Embryonic facial prominence (tissue), 1 donor: ENCODE data around the gene SRA1.
A peak's percentile ranks its signal among the peaks of the same experiment; 100 is the strongest.

ENCODE experiments used
- DNase-seq: peaks from one replicate; pipeline ENCODE4 v3.0.0-alpha.2; 2016; ENCODE audit errors: extremely low spot score

Gene SRA1

DNA sequence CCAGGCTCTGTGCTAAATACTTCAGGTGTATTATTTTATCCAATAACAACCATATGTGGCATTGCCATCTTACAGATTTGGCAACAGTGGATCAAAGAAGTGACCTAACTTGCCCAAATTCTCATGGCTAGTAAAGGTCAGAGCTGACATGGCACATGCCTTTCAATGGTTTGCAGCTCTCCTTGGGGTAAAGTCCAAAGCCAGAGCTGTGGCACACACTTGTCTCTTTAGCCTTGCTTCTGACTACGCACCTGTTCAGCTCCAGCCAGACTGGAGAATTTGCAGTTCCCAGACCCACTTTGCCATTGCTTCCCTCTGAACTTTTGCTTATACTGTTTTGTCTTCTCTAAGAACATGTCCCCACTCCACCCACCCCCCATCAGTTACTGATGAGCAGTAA is 13.2 kb upstream of the SRA1 start:
- no peak for DNase-seq

DNA sequence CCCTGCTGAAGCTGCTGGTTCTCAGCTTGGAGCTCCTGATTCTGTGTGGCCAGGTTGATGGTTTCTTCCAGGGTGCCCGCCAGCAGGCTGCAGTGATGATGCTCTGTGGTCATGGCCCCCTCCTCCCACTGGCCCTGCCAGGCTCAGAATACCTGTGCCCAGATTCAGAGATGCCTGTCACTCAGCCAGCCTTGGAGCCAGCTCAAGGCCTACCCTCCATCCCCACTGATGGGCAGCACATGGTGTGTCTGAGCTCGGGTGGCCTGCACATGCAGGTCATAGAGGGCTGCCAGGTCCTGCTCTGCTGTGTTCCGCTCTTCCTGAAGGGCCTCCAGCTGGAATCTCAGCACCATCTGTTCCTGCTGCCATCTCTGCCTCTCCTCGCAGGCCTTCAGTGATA is 12.8 kb upstream of the SRA1 start:
- no peak for DNase-seq

DNA sequence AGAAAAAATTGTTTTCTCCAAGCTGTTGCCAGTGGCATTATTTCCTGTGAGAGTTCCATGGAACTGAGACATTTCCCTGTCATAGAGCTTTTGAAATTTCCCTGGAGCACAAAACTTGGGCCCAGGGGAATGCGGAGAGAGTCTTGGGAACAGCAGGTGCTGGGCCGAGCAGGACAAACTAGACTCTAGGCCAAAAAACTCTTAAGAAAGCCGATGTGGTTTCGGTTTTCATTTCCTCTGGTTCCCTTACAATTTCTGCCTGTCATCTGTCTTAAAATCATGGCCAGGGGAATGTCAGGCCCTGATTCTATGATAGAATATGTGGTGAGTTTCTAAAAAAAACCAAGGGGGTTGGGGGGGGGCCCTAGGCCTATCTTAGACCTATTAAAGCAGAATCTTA is 11.9 kb upstream of the SRA1 start:
- DNase-seq: no peak

DNA sequence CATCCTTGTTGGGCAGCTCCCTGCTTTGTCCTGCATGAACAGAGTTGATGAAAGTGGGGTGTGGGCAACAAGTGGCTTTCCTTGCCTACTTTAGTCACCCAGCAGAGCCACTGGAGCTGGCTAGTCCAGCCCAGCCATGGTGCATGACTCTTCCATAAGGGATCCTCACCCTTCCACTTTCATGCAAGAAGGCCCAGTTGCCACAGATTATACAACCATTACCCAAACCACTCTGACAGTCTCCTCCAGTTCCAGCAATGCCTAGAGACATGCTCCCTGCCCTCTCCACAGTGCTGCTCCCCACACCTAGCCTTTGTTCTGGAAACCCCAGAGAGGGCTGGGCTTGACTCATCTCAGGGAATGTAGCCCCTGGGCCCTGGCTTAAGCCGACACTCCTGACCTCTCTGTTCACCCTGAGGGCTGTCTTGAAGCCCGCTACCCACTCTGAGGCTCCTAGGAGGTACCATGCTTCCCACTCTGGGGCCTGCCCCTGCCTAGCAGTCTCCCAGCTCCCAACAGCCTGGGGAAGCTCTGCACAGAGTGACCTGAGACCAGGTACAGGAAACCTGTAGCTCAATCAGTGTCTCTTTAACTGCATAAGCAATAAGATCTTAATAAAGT is 11.3 kb upstream of the SRA1 start:
- DNase-seq: no peak

DNA sequence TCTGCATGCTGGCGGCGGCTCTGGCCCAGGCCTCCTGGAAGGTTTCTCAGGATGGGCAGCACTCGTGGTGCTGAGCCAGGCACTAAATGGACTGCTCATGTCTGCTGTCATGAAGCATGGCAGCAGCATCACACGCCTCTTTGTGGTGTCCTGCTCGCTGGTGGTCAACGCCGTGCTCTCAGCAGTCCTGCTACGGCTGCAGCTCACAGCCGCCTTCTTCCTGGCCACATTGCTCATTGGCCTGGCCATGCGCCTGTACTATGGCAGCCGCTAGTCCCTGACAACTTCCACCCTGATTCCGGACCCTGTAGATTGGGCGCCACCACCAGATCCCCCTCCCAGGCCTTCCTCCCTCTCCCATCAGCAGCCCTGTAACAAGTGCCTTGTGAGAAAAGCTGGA is 10.6 kb upstream of the SRA1 start:
- no peak for DNase-seq

DNA sequence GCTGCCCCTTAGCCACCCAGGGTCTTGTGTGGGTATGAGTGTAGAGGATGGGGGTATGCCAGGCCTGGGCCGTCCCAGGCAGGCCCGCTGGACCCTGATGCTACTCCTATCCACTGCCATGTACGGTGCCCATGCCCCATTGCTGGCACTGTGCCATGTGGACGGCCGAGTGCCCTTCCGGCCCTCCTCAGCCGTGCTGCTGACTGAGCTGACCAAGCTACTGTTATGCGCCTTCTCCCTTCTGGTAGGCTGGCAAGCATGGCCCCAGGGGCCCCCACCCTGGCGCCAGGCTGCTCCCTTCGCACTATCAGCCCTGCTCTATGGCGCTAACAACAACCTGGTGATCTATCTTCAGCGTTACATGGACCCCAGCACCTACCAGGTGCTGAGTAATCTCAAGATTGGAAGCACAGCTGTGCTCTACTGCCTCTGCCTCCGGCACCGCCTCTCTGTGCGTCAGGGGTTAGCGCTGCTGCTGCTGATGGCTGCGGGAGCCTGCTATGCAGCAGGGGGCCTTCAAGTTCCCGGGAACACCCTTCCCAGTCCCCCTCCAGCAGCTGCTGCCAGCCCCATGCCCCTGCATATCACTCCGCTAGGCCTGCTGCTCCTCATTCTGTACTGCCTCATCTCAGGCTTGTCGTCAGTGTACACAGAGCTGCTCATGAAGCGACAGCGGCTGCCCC is 10.0 kb upstream of the SRA1 start:
- no peak for DNase-seq

DNA sequence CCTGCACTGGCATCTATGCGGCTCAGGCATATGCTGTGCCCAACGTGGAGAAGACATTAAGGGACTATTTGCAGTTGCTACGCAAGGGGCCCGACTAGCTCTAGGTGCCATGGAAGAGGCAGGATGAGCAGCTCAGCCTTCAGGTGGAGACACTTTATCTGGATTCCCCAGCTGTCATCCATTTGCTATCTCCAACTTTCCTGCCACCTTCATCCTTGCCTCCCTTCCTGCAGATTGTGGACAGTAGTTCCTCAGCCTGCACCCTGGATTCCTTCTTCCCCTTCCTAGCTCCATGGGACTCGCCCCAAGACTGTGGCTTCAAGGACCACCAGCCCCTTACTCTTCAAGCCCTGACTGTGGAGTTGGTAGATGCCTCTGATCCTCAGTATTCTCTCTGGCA is 9.4 kb upstream of the SRA1 start:
- no peak for DNase-seq

DNA sequence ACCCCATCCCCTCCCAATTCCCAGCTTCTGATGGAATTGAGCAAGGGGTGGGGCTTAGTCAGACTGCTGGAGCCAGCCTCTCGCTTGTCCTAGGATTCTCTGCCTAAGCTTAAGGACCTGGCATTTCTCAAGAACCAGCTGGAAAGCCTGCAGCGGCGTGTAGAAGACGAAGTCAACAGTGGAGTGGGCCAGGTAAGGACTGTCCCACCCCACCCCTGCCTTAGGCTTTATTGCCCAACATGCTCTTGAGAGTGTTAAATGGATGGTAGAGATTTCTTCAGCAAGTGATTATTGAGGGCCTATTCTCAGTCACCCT is 8.5 kb upstream of the SRA1 start:
- no peak for DNase-seq

DNA sequence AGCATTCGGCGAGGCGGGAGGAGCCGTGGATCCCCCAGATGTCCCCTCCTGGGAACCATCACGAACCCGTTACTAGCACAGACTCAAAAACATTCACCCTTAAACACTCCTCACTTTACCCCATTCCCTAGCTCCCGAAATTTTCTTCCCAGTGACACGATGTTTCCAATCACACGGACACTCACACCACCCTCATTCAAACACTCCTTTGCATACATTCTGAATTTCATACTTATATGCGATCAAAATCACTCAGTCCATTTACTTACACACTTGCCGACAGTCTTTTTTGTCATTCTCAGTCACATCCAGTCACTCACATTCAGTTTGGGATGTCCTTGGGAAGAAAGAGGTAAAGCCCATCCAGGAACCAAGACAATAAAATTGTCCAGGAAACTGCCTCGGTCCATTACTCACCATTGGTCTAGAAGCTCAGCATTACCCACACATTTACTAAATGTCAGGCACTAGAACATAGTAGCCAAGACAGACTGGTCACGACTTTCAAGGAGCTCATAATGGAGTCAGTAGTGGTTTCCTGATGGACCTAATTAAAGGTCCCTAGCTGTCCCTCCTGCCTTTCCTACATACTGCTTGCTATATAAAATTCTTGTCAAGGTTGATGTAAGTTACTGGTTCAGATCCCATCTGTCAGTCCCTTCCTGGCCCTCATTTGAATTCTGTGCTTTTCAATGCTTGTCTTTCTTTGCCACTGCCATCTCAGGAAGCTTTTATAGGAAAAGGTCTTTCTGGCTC is 7.9 kb upstream of the SRA1 start:
- no peak for DNase-seq

DNA sequence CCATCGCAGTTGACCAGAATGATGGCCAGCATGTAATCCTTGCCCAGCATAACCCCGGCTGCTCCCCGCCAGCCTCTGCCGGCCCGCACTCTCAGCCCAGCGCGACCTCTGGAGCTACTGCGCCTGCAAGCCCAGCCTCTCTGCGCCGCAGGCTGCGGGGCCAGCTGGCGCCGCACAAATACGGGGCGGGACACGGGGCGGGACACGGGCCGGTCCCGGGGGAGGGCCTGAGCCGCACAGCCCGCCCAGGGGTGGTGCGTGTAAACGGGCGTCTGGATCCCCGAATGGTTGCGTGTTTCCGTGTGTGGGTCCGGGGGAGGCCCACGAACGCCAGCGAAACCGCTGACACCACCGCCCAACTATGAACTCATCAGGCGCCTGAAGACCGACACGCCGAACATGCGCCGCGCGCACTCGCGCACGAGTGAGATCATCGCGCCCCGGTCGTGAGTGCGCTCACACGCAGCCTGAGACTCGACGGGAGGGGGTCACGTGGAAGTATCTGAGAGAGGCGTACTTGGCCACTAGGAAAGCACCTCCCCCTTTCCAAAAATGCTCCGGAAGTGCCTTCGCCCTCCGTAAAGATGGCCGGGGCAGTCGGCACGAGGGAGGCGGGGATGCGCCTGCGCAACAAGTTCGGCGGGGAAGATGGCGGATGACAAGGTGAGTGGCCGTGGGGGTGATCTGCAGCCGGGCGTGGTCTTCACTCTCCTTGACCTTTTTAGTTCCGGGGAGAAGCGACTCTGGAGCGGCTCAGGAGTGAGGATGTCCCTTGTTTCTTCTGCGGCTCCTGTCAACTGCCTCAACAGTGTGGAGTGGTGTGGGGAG is 7.1 kb upstream of the SRA1 start, which contains the start of the genes APBB3 and SLC35A4:
Gene APBB3 (minus strand): TSS at position 403 of the 828 bp plus-strand sequence. CDS start 353 bp downstream, at position 50.
Gene SLC35A4 (plus strand): TSS at position 633 of the 828 bp plus-strand sequence. CDS start 2,342 bp downstream, outside the sequence.
- DNase-seq: peak; percentile 97

DNA sequence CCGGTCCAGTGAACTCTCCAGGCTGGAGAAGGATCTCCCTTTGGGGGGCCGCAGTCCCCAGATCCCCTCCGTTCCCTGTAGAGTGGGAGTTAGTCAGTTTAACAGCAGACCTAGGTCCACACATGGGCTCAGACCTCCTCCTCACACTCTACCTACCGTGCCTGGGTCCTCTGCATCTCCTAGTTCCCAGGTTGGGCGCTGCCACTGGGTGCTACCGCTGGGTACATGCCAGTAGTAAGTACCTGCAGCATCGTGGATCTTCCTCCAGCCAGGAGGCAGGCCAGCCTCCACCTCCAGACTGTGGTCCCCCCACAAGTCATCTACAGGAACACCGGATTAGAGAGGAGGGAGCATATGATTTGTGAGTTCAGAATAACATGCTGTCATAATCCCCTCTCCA is 6.3 kb upstream of the SRA1 start:
- DNase-seq: no peak

DNA sequence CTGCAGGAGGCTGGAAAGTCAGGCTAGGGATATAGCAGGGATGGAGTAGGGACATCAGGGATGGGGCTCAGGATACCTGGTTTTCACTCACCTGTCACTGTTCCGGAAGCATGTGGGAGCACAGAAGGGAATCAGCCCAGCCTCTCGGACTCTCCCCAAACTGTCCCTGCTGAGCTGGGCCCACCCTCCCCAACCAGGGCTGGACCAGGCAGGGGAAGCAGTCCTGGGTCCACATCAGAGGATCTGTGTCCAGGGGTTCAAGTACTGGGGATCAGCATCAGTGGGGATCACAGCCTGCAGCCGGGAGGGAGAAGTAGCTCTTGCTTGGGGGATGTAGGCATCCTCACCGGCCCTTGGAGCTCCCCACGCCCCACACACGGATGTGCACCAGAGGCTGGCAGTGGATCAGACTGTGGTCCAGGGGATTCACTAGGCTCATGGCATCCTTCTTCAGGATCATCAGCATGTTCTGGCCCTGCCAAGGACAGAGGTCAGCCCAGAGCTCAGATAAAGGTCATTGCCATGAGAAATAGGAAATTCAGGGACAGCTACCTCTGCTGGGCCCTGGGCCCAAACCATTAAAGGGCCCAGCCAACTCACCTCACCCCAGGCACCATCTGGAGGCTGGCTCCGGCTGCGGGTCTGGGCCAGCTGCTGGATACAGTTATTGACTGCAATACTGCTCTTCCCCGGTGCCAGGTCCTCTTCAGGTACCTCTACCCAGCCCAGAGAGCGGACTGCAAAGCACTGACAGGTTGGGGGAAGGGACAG is 4.7 kb upstream of the SRA1 start:
- no peak for DNase-seq

DNA sequence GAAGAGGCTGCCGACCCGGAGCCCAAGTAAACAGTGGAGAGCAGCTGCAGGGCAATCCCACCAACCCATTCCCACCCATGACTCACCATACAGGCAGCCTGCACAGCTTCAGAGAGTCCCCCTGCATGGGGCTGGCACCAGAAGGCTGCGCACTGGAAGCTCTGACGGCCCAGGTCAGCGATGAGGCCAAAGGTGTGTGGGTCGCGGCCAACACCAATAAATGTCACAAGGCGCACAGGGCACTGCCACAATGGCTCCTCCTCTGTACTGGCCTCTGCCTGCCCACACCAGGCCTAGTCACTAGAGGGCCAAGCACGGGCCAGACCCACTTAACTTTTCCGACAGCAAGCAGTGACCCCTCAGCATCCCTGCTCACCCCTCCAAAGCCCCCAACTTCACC is 3.0 kb upstream of the SRA1 start:
- DNase-seq: no peak

DNA sequence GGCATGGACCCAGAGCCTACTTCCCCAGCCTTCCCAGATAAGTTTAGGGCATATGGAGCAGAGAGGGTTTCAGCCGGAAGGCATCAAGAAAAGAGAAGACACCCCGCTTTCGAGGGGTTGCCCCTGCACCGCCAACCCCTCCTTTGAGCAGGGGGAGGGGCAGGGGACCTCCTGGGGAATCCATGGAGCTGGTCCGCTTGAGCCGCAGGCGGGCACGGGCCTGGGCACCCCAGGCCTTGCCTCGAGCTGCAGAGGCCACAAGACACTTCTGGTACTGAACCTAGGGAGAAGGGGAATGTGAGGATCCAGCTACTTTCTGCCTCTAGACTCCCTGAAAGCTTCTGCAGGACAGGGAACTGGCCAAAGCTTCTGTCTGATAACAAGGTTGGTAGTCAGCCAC is 1.3 kb upstream of the SRA1 start:
- DNase-seq: no peak

DNA sequence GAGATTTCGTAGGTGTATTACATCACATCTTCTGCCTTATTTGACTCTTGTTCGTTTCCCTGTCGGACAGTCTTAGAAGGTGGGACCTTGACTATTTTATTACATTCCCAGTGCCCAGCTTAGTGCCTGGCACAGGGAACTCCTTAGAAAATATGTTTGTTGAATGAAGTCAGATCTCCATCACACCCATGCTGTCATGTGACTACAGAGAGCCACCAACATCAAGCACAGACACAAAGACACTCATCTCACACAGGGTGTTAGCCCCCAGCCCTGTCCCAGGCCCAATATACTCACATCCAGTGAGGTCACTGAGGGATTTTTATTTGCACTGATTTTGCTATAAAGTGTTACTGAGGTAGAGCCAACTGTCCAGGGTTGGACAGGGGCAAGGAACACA is 692 bp upstream of the SRA1 start:
- no peak for DNase-seq

DNA sequence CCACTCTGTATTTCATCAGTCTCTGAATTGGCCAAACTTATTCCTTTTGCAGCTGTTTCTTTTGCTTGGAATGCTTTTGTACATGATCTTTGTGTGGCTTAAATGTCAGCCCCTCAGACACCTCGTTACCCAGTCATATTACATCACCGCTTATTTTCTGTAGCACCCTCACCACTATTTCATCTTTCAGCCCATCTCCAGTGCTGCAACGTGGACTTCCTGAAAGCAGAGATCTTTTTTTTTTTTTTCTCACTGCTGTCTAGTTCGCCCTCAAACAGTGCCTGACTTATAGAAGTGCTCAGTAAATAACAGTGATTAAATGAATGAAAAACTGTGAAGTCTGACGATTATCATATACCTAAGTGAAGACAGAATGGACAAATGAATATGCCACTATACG is 835 bp downstream of the SRA1 start:
- no peak for DNase-seq

DNA sequence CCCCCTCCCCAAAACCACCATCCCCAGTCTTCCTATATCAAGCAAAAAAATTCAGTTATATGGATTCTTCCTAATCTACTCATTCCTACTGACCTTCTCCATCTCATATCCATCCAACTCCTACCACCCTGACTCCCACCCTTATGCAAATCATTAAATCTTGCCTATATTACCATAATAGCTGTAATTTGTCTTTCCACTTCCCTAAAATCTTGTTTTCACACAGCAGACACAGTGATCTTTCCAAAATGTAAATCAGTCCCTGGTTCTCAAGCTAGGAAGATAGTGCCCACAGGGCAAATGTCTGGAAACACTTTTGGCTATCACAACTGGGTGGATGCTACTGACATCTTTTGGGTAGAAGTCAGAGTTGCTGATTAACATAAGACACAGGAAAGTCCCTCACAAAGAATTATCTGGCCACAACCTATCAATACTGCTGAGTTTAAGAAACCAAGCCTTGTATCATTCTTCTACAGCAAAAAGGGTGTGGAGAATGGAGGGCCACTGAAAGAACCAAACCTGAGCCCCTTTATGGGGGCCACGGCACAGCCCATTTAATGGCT is 1.4 kb downstream of the SRA1 start:
- no peak for DNase-seq

DNA sequence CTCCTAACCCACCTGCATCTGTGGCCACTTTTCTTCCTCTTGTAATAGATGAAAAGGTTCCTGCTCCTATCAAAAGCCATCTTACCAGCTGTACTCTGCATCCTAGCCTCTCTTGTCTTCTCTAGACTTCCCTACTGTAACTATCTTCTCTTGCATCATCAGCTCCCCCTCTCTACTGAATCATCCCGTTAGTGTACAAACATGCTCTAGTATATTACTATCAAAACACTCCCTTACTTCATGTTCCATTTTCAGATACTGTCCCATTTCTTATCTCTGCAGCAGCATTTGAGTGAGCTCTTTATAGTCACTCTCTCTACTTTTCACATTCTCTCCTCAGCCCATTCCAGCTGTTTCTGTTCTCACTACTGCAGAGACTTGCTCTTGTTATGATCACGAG is 2.8 kb downstream of the SRA1 start:
- DNase-seq: no peak

DNA sequence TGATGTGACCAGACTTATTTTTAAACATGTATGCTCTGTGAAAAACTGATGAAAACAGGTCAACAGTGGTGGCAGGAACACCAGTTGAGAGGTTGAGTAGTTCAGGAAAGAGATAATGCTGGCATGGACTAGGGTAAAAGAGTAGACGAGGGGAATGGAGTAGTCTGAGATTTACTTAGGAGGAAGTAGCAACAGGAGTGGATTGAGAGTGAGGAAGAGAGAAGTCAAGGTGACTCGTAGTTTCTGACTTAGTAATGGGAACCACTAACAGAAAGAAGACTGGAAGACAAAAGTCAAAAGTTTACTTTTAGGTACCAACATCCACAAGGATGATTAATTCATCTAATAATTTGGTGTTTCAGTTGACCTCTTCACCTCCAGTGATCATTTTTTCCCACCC is 3.6 kb downstream of the SRA1 start:
- no peak for DNase-seq

DNA sequence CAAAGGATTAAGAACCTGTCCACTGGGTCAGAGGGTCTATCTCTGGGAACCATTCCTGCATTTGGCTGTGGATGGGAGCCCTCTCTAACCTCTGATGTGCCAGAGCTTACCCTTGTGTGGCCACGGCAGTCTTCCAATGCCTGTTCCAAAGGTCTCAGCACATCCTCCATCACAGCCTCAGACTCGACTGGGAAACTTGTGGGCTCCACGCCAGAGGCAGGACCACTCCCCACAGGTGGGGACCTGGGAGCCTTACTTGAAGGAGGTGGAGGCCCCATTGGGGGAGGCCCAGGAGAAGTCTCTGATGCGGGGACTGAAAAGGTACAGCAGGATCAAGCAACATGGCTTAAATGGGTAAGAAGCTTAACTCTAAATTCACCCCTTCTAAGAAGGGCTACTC is 5.4 kb downstream of the SRA1 start:
- no peak for DNase-seq
